HG03097 (cell line): ENCODE data around the gene HIP1R.
A peak's percentile ranks its signal among the peaks of the same experiment; 100 is the strongest.
"Not testable (repeated sequence)": the region's sequence is repeated elsewhere in the genome, so short reads cannot be mapped to it uniquely, and the experiment has no call there.

Source experiments
- ATAC-seq: cut with Tn5 transposase; IDR thresholded peaks from one replicate; pipeline ENCODE4 v1.9.1; 2021; ENCODE audit not compliant: unreplicated experiment, low FRiP score

Gene HIP1R

GRCh38 chr12:122889761-122890520 lies 54.7 kb downstream of the HIP1R start:
- ATAC-seq: no peak

- ATAC-seq: no peak
Measured at GRCh38 chr12:122891661-122892525, 56.6 kb downstream of the HIP1R start.

- ATAC-seq: not testable (repeated sequence)
Measured at GRCh38 chr12:122892724-122893123, 57.5 kb downstream of the HIP1R start.

GRCh38 chr12:122893208-122894153 lies 58.2 kb downstream of the HIP1R start:
- no peak for ATAC-seq

- no peak for ATAC-seq
Measured at GRCh38 chr12:122894193-122895121, 59.2 kb downstream of the HIP1R start.

GRCh38 chr12:122895320-122895703 lies 60.1 kb downstream of the HIP1R start:
- no peak for ATAC-seq

- peak; percentile 36 for ATAC-seq
Measured at GRCh38 chr12:122895704-122896636, 60.7 kb downstream of the HIP1R start, which contains the start of gene VPS37B. TSS of gene VPS37B (minus strand) at chr12:122896124. CDS start at chr12:122896062, 62 bp downstream.

GRCh38 chr12:122896662-122897061 lies 61.4 kb downstream of the HIP1R start:
- ATAC-seq: no peak

GRCh38 chr12:122899887-122900286 lies 64.6 kb downstream of the HIP1R start:
- ATAC-seq: no peak

GRCh38 chr12:122902854-122903692 lies 67.8 kb downstream of the HIP1R start:
- ATAC-seq: no peak

- no peak for ATAC-seq
Measured at GRCh38 chr12:122903693-122904034, 68.4 kb downstream of the HIP1R start.

GRCh38 chr12:122905258-122905657 lies 70.0 kb downstream of the HIP1R start:
- ATAC-seq: not testable (repeated sequence)

GRCh38 chr12:122908915-122909314 lies 73.7 kb downstream of the HIP1R start:
- ATAC-seq: no peak

GRCh38 chr12:122909442-122910288 lies 74.4 kb downstream of the HIP1R start:
- no peak for ATAC-seq
